LoVo (cell line): ENCODE results near the gene OSBPL6.

Experiments used
- DNase-seq: peaks from one replicate; pipeline ENCODE4 v3.0.0-alpha.2; 2016; ENCODE audit warnings: low spot score

The OSBPL6 gene

DNA sequence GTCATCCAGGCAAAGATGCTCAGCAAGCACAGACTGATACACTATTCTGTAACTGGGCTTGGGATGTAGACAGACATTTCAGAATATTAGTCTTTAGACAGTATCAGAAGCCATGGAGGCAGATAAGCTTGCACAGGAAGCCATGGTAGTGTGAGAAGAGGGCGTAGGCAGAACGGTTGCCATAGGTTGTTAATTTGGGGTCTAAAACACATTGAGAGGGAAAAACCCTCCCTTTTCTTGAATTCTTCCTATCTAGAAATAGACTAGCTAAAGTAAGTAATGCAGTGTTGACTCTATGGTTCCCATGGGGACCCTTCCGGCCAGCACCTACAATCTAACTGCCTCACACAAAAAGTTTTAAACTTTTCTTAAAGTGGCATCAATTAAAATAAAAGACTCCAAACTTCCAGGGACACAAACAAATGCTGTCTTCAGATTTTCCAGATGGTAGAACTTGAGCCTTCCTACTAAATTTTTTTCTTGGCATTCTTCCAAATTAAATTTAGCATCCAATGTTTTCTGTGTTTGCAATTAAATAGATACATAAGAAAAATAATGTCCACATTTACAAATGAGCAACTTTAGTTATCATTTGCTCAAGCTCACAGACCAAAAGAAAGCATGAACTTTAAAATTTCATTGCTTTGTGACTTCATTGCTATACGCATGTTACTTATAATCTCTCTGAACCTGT is 254.8 kb downstream of the OSBPL6 start:
- no peak for DNase-seq

DNA sequence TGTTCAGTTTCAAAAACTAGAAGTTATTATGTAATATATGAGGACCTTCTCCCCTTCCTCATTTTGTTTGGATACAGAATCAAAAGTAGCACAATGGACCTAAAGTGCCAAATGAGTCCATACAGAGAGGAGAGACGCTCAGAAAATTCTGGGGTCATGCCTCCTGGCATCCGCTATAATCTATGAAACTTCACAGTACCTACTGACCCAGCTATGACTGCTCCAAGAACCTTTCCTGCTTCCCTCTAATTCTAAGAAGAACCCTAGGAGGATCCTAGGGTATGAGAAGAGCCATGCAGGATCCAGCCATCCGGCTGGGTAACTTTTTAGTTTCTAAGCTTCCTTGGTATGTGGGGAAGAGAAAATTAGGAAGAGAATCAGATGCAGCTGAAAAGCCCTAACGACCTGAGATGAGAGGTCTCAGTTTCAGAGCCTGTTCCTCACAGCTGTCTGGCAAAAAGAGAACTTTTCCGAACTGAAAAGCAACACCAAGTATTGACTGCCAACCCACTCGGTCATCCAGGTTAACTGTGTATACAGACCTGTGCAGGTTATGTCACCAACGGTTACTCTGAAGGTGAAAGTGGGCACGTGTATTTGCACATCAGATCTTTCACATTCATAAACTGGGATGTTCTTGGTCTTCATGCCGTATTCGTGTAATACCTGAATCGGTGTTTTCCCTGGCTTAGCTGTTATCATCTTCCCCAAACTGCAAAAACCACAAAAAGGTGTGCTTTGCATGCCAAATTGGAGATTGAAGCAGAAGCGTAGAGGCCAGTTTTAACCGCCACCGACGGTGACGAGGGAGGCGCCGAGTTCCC is 255.6 kb downstream of the OSBPL6 start:
- peak; percentile 4 for DNase-seq

GRCh38 chr2:178450524-178450773 is 256.1 kb downstream of the OSBPL6 start:
- DNase-seq: no peak

DNA sequence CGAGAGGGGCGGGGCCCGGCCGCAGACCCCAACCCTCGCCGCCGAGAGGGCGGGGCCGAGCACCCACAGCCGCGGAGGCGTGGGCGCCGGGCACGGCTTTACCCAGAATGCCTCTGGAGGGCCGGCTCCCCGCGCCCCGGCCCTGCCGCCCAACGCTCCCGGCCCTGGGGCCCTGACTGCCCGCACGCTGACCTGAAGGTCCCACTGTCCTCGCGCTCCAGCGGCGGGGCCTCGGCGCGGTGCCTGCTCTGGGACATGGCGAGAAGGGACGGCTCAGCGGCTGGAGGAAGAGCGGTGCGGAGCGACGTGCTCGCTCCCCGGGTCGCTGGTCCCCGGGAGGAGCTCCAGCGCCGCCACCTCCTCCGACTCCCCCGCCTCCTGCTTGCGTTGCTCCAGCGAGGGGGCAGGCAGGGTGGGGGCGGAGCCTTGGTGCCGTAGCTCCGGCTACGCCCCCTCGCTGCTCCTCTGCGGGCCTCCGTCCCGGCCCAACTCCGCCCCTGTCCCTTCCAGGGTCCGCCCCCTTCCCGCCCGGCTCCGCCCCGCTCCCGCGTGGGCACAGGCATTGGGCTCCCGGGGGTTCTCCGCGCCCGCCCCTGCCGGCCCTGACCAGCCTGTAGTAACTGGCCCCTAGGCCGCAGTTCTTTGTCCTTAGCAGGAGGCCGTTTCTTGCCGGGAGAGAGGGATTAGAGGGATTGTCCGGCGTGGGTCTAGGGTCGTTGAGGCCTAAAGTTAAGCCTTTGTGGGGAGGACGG is 256.6 kb downstream of the OSBPL6 start, which contains the start of the genes PJVK and PRKRA:
Gene PJVK, plus strand, starts transcription at position 605 of the 752 bp plus-strand sequence. CDS start 2,032 bp downstream, outside the sequence.
Gene PRKRA, minus strand, starts transcription at position 402 of the 752 bp plus-strand sequence. Its CDS starts 145 bp downstream, at position 257.
- peak; percentile 96 for DNase-seq

DNA sequence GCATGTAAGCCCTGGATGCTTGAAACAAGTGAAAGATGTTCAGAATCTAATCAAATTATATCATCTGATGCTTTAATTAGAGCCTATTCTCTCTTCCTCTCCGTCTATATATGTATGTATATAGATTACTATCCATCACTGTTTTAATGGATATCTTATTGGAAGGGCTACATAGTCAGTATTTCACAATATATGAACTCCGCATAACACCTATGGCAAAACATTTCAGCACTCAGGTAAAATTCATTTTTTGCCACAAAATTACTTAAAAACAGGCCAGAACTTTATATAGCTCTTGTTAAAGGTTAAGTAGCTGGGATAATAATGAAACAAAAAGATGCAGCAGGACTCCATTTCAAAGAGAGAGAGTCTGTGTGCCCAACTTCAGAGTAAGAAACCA is 258.0 kb downstream of the OSBPL6 start:
- DNase-seq: no peak
